CD4-positive, alpha-beta T cell treated with Interleukin-4 for 1 hour (primary cell): ENCODE measurements around the gene HSD11B1.

ENCODE experiments used
- DNase-seq, 2 donors: peaks; one replicate each; pipeline ENCODE4 v3.0.0-alpha.2; 2020 to 2022

Gene HSD11B1

GRCh38 chr1:209704584-209704983, at the start of gene HSD11B1:
Gene HSD11B1 (plus strand): TSS chr1:209704846. CDS start chr1:209704943, 97 bp downstream.
- no peak for DNase-seq

GRCh38 chr1:209655411-209656231, 49.0 kb upstream of the HSD11B1 start:
- no peak for DNase-seq

GRCh38 chr1:209657140-209657879, 47.3 kb upstream of the HSD11B1 start:
- peak; percentile 33 to 87 for DNase-seq

- DNase-seq: no peak
Measured at GRCh38 chr1:209657918-209658317, 46.7 kb upstream of the HSD11B1 start.

- peak; percentile 18 to 58 for DNase-seq
Measured at GRCh38 chr1:209659909-209660308, 44.7 kb upstream of the HSD11B1 start.

DNA sequence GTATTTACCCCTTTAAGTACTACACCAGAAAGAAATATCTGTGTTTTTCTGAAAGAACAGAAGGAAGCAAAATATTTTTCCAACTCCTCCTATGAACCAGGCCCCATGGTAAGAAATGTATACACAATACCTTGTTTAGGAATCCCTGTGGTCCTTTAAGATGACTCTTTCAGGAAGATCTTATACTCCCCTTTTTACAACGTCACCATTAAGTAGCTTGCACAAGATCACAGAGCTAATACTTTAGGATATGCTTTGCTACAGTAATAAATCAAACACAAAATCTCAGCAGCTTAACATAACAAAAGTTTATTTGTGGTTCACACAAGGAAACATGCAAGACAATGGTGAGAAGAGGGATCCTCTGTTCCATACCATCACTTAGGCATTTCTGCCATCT, 43.6 kb upstream of the HSD11B1 start:
- no peak for DNase-seq

DNA sequence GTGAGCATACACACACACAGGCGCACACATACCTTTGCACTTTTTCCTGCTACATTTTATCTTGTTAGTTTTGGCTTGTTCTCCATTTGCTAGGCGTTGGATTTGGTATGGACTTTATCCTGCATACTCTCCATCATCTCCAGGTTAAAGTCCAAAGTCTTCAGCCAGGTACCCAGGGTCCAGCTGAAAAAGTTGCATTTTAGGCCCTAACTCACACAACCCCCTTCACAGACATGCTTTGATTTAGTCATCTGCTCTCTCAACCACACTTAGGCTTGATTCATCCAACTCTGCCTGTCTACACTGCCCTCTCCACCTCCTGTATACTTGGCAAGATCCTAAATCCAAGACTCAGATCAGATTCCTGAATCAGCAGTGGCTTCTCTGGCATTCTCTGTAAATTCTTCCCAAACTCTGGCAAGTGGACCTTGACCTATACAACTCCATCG, 41.7 kb upstream of the HSD11B1 start:
- DNase-seq: no peak

- no peak for DNase-seq
Measured at GRCh38 chr1:209667103-209667502, 37.5 kb upstream of the HSD11B1 start.

DNA sequence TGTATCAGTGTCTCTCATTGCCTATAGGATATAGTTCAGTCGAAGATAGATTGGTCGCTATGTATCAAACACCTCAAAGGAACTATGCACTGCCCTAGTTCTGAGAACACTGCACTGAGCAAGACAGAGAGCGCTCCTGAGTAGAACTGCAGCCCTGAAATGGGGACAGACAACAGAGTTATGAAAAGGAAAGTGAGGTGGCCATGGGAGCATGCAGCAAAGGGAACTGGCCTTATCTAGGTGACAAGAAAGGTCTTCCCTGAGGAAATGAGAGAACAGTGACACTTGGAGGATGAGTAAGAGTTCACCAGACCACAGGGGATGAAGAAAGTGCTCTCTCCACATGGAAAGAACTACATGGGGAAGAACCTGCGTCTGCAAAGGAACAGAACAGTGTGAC, 36.9 kb upstream of the HSD11B1 start:
- DNase-seq: no peak

DNA sequence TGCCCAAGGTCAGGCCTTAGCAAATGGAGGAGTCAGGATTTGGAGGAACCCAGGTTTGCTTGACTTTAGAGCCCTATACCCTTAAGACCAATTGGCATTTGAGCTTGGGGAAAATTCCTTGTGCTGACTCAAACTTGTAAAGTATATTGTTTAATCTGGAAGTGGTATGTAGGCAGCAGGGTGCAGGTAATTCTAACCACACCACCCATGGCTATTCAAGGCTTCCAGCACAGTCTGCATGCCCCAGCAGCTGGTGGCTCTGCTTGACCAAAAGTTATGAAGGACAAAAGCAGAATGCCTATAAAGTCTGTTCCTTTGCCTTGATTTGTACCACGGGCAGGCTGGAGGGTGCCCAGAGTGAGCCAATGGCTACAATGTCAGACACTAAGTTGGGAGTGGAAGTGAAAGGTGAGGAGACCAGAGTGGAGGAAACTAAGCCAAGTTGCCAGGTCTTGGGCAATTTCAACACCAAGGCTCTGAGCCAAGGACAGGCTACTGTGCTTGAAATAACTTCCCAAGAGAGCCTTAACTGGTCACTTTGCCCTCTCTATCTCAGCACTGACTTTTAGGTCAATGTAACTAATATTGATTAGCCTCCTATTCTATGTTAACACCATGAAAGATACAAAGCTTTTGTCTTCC, 34.1 kb upstream of the HSD11B1 start:
- DNase-seq: no peak

DNA sequence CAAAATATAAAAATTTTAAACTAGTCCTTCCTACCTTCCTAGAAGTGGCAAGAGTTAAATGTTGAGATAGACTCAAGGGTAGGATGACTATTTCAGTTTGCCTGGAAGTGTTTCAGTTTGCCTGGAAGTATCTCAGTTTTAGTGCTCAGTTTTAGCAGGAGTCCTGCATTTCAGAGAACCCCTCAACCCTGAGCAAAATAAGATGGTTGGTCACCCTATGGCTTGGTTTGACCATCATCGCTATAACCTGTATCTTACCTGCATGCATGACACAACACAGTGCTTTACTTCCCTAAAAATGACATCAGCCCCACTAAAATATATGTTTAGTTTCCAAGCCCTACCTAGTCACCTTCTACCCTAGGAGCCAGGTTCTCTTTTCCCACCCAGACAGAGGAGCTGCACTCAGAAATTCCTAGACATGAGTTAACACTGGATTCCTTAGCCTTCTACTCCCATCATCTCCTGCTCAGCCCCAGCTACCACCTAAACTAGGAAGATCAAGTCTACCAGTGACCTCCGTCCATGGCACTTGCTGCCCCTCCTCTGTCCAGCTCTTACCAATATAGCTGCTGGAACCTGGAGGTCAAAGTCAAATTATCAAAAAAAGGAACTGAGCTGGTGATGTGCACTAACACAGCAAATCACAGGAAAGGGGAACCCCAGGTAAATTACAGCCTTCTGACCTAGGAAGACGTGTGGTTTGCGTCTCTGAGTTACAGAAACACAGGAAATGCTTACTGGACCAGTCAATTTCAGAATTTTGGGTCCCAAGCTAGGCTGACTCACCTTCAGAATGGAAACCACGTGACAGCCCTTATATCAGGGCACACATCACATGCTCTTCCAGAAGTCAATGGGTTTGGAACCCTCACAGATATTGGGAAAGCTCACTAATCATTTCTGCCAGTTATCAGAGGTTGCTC, 31.7 kb upstream of the HSD11B1 start:
- DNase-seq: peak; percentile 64 to 77

DNA sequence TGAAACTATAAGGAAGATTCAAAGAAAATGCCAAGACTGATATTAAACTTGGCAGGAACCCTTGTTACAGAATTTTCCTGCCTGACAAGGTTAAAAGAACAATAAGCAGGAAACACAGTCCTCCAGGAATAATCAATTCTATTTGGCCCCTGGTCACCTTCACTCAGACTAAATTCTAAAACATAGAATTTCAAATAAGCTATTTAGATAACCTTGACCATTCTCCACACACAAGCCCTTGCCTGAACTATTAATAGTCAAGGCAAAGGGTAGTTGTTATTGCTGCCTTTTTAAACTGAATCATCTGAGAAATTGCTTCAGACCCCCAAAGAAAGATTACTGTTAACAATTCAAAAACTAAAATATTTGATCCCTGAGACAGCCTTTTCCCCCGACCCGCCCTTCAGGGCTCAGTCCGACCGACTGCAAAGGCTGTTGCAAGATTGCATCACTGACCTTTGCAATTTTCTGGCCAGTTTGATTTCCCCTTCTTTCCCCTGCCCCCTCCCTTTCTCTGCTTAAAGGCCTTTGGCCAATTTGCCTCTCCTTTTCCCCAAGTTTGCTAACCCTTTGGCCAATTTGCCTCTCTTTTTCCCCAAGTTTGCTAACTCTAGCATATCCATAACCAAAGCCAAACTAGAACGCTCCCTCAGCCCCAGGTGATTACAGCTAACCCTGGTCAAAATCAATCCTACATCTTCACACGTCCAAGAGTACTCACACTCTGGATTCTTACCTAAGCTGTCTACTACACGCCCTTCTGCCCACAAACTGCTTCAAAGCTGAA, 30.8 kb upstream of the HSD11B1 start:
- DNase-seq: peak in 1 of 2 donors; percentile 53

- peak; percentile 28 to 76 for DNase-seq
Measured at GRCh38 chr1:209674957-209675564, 29.6 kb upstream of the HSD11B1 start, which contains the start of gene G0S2. Gene G0S2 (plus strand): TSS chr1:209675412. CDS start chr1:209675685, 273 bp downstream.

- DNase-seq: no peak
Measured at GRCh38 chr1:209675565-209676154, 29.0 kb upstream of the HSD11B1 start.

DNA sequence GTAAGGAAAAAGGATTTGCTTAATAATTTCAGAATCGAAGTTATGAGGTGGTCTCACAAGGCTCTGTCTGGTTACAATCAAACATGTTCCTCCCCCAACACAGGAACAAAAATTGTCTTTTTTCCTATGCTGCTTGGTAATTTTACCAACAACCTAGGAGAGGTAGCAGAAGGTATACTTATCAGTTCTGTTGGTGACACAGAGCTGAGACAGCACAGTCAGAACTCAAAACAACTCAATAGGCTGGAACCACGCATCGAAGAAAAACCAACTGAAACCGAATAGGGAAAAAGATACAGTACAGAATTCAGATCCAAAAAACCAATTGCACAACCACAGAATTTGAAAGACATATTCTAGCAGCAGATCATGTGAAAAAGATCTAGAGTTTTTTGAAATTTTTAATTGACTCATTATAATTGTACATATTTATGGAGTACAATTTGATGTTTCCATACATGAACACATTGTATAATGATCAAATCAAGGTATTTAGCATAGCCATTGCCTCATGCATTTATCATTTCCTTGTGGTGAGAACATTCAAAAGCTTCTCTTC, 25.6 kb upstream of the HSD11B1 start:
- no peak for DNase-seq

DNA sequence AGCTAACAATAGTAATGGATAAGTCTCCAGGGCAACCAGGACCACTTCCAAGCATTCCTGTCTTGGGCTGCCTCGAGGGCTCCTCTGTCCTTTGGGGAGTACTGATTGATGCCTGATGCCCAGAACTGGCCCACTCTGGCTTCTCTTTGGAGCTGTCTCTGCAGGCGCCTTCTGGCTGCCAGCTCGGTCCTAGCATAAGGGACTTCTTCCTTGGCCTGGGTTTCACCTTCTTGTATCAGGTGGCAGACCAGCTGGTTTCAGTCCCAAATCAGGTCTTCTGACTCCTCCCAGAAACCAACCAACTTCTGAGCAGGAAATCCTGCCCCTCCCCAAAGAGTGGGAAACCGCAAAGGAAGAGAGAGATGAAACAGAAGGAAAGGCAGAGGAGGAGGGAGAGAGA, 18.8 kb upstream of the HSD11B1 start:
- peak in 1 of 2 donors; percentile 59 for DNase-seq

DNA sequence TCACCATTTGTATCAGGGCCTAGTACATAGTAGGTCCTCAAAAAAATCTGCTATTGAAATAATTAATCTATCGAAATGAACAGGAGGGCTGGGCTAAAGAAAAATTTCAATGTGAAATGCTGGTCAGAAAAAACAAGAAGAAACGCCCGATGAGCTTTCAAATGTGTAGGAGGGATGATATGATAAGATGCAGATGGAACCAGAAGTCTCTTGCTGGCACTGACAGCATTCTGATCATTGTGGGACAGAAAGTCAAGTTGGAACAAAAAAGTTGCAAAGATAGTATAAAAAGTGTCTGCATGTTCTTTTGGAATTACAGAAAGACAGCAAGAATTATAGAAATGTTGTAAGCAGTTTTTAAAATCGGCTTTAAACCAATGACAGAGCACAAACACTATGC, 18.3 kb upstream of the HSD11B1 start:
- no peak for DNase-seq

GRCh38 chr1:209688746-209689234, 15.9 kb upstream of the HSD11B1 start:
- DNase-seq: no peak

GRCh38 chr1:209689477-209689876, 15.2 kb upstream of the HSD11B1 start:
- no peak for DNase-seq

DNA sequence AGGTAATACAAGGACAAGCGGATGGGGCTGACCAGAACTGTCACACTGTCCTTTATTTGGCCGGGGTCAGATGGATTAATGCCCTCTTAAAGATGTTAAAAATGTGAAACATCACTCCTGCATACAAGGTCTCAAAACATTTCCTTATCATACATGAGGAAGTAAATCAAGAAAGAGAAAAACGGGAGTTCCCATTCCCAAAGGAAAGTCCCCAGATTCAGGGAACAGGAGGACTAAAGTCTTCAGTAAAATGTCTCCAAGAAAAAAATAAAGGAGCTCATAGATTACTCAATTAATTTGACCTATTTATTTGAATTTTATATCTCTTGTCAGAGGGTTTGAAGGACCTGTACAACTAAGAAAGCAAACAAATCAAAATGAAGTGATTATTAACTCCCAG, 13.4 kb upstream of the HSD11B1 start:
- no peak for DNase-seq
